Hepatocyte (in vitro differentiated cells): Measurements from ENCODE around the gene TMEM225B.
"Not testable (repeated sequence)": the region's sequence is repeated elsewhere in the genome, so short reads cannot be mapped to it uniquely, and the experiment has no call there.

Source experiments
- CTCF ChIP-seq: fragments of 200-600 bp; sonication (generic); IDR thresholded peaks from 2 replicates; pipeline ENCODE4 v1.5.1; 2016; ENCODE audit warnings: antibody characterized with exemption, mild to moderate bottlenecking; ENCODE audit not compliant: poor library complexity
- EZH2 ChIP-seq: fragments of 200-600 bp; sonication (generic); IDR thresholded peaks from 2 replicates; pipeline ENCODE4 v1.6.1; 2016; ENCODE audit warnings: antibody characterized with exemption, mild to moderate bottlenecking, borderline replicate concordance
- EZH2phosphoT487 ChIP-seq: fragments of 200-600 bp; sonication (generic); IDR thresholded peaks from one replicate; pipeline ENCODE4 v1.6.1; 2018; ENCODE audit warnings: antibody characterized with exemption, mild to moderate bottlenecking, low read depth, moderate library complexity; ENCODE audit not compliant: unreplicated experiment, severe bottlenecking

GRCh38 chr7:99568770-99569169 is 29.3 kb upstream of the TMEM225B start:
- TF ChIP-seq CTCF, EZH2, EZH2phosphoT487: not testable (repeated sequence)
